ENCODE measurements around the gene UNC93A.
"Not testable (repeated sequence)": the region's sequence is repeated elsewhere in the genome, so short reads cannot be mapped to it uniquely, and the experiment has no call there.

Gene UNC93A

DNA sequence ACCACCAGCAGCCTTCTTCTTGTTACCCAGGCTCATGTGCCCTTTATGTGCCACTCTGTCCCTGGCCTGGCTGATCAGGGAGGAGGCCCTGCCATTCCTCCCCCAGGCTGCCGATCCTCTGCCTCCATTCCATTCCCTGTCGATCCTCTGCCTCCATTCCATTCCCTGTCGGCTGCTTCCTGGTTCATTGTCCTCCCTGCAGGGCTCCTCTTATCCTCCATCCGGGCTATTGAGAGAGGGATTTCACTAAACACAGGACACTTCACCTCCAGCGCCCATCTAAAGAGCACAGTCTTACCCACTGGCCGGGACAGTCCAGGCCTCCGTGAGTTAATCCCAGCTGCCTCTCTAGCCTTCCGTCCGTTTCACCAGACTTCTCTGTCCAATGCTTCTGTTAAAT is 26.1 kb downstream of the UNC93A start:
- DNase-seq, result no peak

GRCh38 chr6:167318354-167318753 is 27.2 kb downstream of the UNC93A start:
- not testable (repeated sequence) for DNase-seq

DNA sequence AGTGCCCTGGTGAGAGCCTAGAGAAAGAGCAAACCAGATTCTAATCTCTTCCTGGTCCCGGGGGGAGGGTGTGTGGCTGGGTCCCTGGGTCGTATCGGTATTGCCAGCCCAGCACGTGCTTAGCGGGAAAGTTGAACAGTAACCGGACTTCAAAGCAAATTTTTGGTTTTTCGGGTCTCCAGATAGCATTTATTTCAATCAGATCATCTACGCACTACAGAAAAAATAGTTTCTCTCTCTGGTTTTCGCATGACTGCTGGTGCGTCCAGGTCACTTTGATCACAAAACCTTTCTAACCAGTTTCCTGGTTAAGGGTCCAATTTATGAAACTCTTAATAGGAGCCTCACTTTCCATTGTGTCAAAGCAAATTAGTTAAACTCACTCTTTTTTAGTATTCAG is 27.7 kb downstream of the UNC93A start:
- DNase-seq, result not testable (repeated sequence)

GRCh38 chr6:167319856-167320753 is 29.0 kb downstream of the UNC93A start:
- DNase-seq, result not testable (repeated sequence)

- not testable (repeated sequence) for DNase-seq
Measured at GRCh38 chr6:167320754-167321056, 29.6 kb downstream of the UNC93A start.

DNA sequence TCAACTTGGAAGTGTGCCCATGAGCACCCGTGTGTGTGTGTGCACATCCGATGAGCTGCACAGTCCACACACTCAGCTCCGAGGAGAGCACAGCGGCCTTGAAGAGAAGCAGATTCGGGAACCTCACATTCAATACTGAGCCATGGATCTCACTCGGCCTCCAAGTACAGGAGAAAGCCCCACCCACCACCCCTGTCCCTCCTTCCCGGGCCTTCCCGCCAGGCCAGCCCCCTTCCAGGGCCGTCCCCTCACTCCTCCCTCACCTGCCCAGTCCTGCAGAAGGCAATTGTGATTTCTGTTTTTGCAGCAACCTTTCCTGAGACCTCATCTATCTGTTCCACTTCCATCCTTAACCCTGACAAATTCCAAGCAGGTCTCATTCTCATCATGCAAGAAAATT is 30.1 kb downstream of the UNC93A start:
- not testable (repeated sequence) for DNase-seq

DNA sequence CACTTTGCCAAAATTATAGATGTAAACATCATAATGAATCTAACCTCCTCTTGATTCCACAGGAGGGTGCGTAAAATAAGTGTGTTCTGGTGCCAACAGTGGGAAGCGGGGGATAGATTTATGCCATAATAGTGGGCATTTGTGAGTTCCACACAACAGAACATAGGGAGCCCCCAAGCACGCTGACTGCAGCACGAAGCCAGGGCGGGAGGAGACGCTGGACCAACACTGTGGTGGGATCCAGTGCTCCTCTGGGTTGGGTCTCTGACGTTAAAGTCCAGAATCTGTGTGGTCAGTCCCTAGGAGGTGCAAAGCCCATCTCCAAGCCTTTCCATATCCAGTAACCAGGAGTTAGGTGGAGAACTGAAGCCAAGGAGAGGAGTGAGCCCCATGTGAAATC is 32.0 kb downstream of the UNC93A start:
- DNase-seq, result no peak

GRCh38 chr6:167324111-167324510 is 33.0 kb downstream of the UNC93A start:
- DNase-seq, result no peak

DNA sequence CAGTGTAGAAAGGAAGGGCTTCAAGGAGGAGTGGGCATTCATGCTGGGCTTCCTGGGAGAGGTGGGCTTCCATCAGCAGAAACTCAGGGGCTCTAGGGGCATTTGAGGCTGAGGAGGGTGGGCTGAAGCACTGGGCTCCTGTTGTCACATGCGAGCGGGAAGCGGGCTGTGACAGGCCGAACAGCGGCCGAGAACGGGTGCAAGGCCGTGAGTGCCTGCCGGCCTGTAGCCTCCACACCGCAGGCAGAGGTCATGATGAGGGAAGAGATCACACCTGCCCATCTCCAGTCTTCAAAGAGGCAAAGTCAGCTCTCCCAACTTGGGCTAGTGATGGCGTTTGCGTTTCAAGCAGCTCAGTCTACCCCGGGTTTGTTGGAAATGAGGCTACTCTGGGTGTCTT is 34.7 kb downstream of the UNC93A start:
- DNase-seq, result no peak

DNA sequence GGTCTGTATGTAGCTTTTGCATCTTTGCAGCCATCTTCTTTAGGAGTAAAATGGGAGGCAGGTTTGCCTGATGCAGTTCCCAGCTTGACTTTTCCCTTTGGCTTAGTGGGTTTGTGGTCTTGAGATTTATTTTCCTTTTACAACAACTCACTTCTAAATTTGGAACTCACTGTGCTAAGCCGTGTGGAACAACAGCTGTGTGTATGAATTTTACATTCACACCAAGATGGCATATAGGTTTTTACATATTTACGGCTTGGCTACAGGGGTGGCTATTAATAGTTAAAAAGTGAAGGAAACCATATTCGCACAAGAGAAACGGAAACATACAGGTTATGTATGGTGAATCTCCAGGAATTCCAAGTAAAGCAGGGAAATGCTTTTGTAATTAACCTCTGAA is 36.3 kb downstream of the UNC93A start:
- DNase-seq, result no peak

- no peak for DNase-seq
Measured at GRCh38 chr6:167328086-167328485, 37.0 kb downstream of the UNC93A start.

GRCh38 chr6:167329014-167329413 is 37.9 kb downstream of the UNC93A start:
- no peak for DNase-seq

- no peak for DNase-seq
Measured at GRCh38 chr6:167330750-167331149, 39.6 kb downstream of the UNC93A start.

GRCh38 chr6:167331565-167331964 is 40.5 kb downstream of the UNC93A start:
- DNase-seq, result no peak

DNA sequence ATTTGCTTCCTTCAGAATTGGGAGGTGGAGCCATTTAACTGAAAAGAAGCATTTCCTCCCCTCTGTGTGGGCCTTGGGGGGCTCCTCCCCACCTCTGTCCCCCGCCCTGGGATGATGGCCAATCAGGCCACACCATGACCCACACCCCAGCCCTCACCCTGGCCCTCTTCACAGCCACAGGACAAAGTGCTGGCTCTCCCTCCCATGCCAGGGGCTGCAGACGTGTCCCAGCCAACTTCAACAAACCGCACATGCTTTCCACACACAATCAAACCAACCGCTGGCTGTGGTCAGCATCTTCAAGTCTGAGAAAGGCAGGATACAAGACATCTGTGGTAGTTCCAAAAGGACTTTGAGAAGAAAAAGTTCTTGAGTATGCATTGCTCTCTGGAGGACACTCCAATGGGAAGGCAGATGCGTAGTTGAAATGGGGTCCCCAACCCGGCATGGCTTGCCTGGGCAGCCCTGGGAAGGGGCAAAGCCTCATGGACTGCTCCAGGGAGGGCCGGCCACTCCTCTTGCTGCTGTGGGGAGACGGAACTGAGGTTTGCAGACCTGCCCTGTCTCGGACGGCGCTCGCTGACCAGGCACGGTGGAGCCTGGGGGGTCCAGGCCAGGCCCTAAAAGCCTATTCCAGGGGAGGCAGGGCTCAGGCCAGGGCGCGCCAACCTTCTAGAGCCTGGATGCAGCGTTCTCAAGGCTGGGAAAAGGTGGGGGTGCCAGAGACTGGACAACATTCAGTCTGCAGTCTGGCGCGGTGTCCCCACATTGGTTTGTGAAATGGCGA is 45.9 kb downstream of the UNC93A start:
- DNase-seq, result no peak

- DNase-seq, result no peak
Measured at GRCh38 chr6:167337675-167338449, 46.7 kb downstream of the UNC93A start.

- no peak for DNase-seq
Measured at GRCh38 chr6:167338541-167339117, 47.5 kb downstream of the UNC93A start.

- DNase-seq, result no peak
Measured at GRCh38 chr6:167341038-167341583, 50.0 kb downstream of the UNC93A start.

GRCh38 chr6:167341665-167342655 is 50.8 kb downstream of the UNC93A start:
- DNase-seq, result no peak

DNA sequence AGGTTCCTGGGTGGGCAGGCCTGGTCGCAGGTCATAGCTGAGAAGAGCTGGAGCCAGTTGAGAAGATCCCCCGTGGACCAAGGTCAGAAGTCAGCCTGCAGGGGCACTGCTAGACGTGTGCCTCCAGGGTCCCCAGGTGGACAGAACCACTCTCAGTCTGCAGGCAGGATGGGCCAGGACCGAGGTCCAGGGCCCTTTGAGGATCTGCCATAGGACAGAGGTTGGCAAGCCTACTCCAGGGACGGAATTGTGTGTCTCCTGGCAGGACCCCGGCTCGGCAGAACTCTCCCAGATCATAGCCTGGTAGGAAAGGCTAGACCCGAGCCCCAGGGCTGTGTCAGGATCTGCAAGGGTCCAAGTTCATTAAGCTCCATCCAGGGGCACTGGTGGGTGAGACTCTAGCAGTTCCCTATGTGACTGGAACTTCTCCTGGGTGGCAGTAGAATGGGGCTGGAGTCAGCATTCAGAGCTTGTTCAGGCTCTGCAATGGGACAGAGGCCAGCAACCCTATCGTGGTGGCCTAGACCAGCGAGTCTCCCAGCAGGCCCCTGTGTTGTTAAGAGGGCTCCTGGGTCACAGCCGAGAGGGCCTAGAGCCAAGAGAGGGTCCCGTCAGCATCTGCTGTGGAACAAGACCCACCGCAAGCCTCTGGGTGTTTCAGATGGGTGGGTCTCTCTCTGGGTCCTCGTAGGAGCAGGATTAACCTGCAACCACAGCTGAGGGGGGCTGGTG is 51.9 kb downstream of the UNC93A start:
- DNase-seq, result no peak

GRCh38 chr6:167345348-167345747 is 54.2 kb downstream of the UNC93A start:
- DNase-seq, result no peak

Measured in retina (tissue), 1 donor.